Transverse colon (tissue), 4 donors: ENCODE data around the gene KLF11.

Experiments used
- CTCF ChIP-seq, 5 experiments: fragments of 200-600 bp in 3 of 5; fragments of 450-650 bp in 2 of 5; sonication (generic) in 3 of 5; IDR thresholded peaks; 1 replicate in 2 of 5; 2 replicates in 3 of 5; pipeline ENCODE4 v1.5.1; 2016 to 2017; ENCODE audit warnings: antibody characterized with exemption in 5 of 5, inconsistent platforms in 3 of 5, mild to moderate bottlenecking in 2 of 5, moderate library complexity in 1 of 5
- POLR2AphosphoS5 ChIP-seq, 3 donors: sonication (generic); formaldehyde crosslinking; IDR thresholded peaks; one replicate each; pipeline ENCODE4 v1.6.1; 2016; ENCODE audit warnings: antibody characterized with exemption in 3 of 3

GRCh38 chr2:10007435-10007834, 35.9 kb upstream of the KLF11 start:
- TF ChIP-seq CTCF (IDR thresholded peaks at IDR 0.05) (no peak), POLR2AphosphoS5 (IDR thresholded peaks at IDR 0.05) (no peak)
